Measurements from ENCODE around the gene BAIAP3.

Gene BAIAP3

GRCh38 chr16:1349351-1349750 lies 15.9 kb downstream of the BAIAP3 start:
- no peak for TF ChIP-seq ARNT (IDR thresholded peaks at IDR 0.05)
- no peak for TF ChIP-seq ELF4 (IDR thresholded peaks at IDR 0.05)
- TF ChIP-seq L3MBTL2 (conservative IDR thresholded peaks at IDR 0.05): no peak
- no peak for TF ChIP-seq SP1 (IDR thresholded peaks at IDR 0.05)
- no peak for TF ChIP-seq BHLHE40 (IDR thresholded peaks at IDR 0.05; ENCODE audit: borderline replicate concordance)
- TF ChIP-seq HDGF (IDR thresholded peaks at IDR 0.05; ENCODE audit: borderline replicate concordance): no peak
- TF ChIP-seq SUZ12 (IDR thresholded peaks at IDR 0.05): no peak
- no peak for TF ChIP-seq FOXA1 (IDR thresholded peaks at IDR 0.05)
- no peak for TF ChIP-seq FOXM1 (IDR thresholded peaks at IDR 0.05; ENCODE audit: borderline replicate concordance)
- no peak for TF ChIP-seq LEF1 (IDR thresholded peaks at IDR 0.05; ENCODE audit: borderline replicate concordance)
- no peak for TF ChIP-seq ZNF384 (IDR thresholded peaks at IDR 0.05)
- TF ChIP-seq TARDBP (IDR thresholded peaks at IDR 0.05): no peak
- no peak for TF ChIP-seq NFRKB (IDR thresholded peaks at IDR 0.05)
- TF ChIP-seq CTBP1 (IDR thresholded peaks at IDR 0.05; ENCODE audit: borderline replicate concordance): no peak
- TF ChIP-seq FOXK2 (IDR thresholded peaks at IDR 0.05): no peak
- TF ChIP-seq, protein P1, sequence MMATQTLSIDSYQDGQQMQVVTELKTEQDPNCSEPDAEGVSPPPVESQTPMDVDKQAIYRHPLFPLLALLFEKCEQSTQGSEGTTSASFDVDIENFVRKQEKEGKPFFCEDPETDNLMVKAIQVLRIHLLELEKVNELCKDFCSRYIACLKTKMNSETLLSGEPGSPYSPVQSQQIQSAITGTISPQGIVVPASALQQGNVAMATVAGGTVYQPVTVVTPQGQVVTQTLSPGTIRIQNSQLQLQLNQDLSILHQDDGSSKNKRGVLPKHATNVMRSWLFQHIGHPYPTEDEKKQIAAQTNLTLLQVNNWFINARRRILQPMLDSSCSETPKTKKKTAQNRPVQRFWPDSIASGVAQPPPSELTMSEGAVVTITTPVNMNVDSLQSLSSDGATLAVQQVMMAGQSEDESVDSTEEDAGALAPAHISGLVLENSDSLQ (IDR thresholded peaks at IDR 0.05): no peak
- ChIA-PET POLR2A (no interaction called here), CTCF (no interaction called here)
- no peak for DNase-seq (ENCODE audit: extremely low spot score)

- ChIA-PET CTCF (interaction anchor here (0.8 kb wide), 1 partner anchor 58 kb away, joined by 3 read pairs; no protein-coding TSS in a partner anchor), POLR2A (no interaction called here)
- TF ChIP-seq ARNT (IDR thresholded peaks at IDR 0.05) (no peak), BHLHE40 (IDR thresholded peaks at IDR 0.05; ENCODE audit: borderline replicate concordance) (no peak), HDGF (IDR thresholded peaks at IDR 0.05; ENCODE audit: borderline replicate concordance) (no peak), FOXM1 (IDR thresholded peaks at IDR 0.05; ENCODE audit: borderline replicate concordance) (no peak), LEF1 (IDR thresholded peaks at IDR 0.05; ENCODE audit: borderline replicate concordance) (no peak), L3MBTL2 (conservative IDR thresholded peaks at IDR 0.05) (no peak), FOXA1 (IDR thresholded peaks at IDR 0.05) (no peak), NFRKB (IDR thresholded peaks at IDR 0.05) (no peak)
- DNase-seq (ENCODE audit: extremely low spot score): no peak
Observed at GRCh38 chr16:1349951-1350350, 16.5 kb downstream of the BAIAP3 start.

GRCh38 chr16:1350691-1351090 lies 17.2 kb downstream of the BAIAP3 start:
- TF ChIP-seq NFRKB (IDR thresholded peaks at IDR 0.05) (no peak), CTBP1 (IDR thresholded peaks at IDR 0.05; ENCODE audit: borderline replicate concordance) (no peak)
- POLR2A ChIA-PET: no interaction called here
- CTCF ChIA-PET: no interaction called here
- no peak for DNase-seq (ENCODE audit: extremely low spot score)

- TF ChIP-seq ELF4 (IDR thresholded peaks at IDR 0.05) (no peak), CTBP1 (IDR thresholded peaks at IDR 0.05; ENCODE audit: borderline replicate concordance) (no peak), ARNT (IDR thresholded peaks at IDR 0.05) (no peak), ZNF384 (IDR thresholded peaks at IDR 0.05) (no peak), FOXK2 (IDR thresholded peaks at IDR 0.05) (no peak), L3MBTL2 (conservative IDR thresholded peaks at IDR 0.05) (no peak), TARDBP (IDR thresholded peaks at IDR 0.05) (no peak), NFRKB (IDR thresholded peaks at IDR 0.05) (no peak), BHLHE40 (IDR thresholded peaks at IDR 0.05; ENCODE audit: borderline replicate concordance) (no peak)
- TF ChIP-seq, protein P1 (IDR thresholded peaks at IDR 0.05): no peak
- ChIA-PET POLR2A (no interaction called here), CTCF (no interaction called here)
- no peak for DNase-seq (ENCODE audit: extremely low spot score)
Observed at GRCh38 chr16:1351215-1351581, 17.8 kb downstream of the BAIAP3 start.

- POLR2A ChIA-PET: no interaction called here
- TF ChIP-seq ARNT (IDR thresholded peaks at IDR 0.05) (peak; percentile 73; the same call in 1 of the 2 replicates), FOXM1 (IDR thresholded peaks at IDR 0.05; ENCODE audit: borderline replicate concordance) (peak; percentile 4; the same call in 1 of the 2 replicates), LEF1 (IDR thresholded peaks at IDR 0.05; ENCODE audit: borderline replicate concordance) (peak; percentile 78; the same call in 1 of the 2 replicates), ZNF384 (IDR thresholded peaks at IDR 0.05) (no peak), FOXK2 (IDR thresholded peaks at IDR 0.05) (no peak)
- CTCF ChIA-PET: no interaction called here
- peak; percentile 89 for DNase-seq (ENCODE audit: extremely low spot score)
Observed at GRCh38 chr16:1351582-1352362, 18.3 kb downstream of the BAIAP3 start, which contains the start of the genes GNPTG and TSR3. TSS of gene GNPTG (plus strand) at chr16:1351931. CDS start at chr16:1351966, 35 bp downstream. TSS of gene TSR3 (minus strand) at chr16:1351878. CDS start at chr16:1351804, 74 bp downstream.

DNA sequence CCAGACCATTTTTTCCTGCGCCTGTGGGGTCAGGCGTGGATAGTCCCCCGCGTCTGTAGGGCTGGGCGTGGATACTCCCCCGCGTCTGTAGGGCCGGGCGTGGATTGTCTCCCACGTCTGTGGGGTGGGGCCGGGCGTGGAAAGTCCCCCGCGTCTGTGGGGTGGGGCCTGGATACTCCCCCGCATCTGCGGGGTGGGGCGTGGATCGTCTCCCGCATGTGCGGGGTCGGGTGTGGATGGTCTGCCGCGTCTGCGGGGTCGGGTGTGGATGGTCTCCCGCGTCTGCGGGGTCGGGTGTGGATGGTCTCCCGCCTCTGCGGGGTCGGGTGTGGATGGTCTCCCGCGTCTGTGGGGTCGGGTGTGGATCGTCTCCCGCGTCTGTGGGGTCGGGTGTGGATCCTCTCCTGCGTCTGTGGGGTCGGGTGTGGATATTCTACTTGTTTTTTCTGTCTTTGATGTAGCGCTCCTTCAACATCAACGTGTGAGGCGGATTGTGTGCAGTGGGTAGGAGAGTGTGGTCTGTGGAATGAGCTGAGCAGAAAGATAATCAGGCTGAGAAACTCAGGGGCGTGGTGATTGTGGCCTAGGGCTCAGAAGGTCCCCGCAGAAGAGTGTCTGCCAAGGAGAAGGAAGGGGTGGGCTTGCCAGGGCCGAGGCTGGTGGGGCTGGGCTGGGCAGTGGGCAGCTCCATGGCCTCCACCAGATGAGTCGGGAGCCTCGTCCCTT lies 21.5 kb downstream of the BAIAP3 start:
- TF ChIP-seq HDGF (IDR thresholded peaks at IDR 0.05; ENCODE audit: borderline replicate concordance) (no peak), FOXA1 (IDR thresholded peaks at IDR 0.05) (no peak), BHLHE40 (IDR thresholded peaks at IDR 0.05; ENCODE audit: borderline replicate concordance) (no peak), ELF4 (IDR thresholded peaks at IDR 0.05) (no peak), ARNT (IDR thresholded peaks at IDR 0.05) (no peak), NFRKB (IDR thresholded peaks at IDR 0.05) (no peak), SP1 (IDR thresholded peaks at IDR 0.05) (no peak), L3MBTL2 (conservative IDR thresholded peaks at IDR 0.05) (no peak), LEF1 (IDR thresholded peaks at IDR 0.05; ENCODE audit: borderline replicate concordance) (no peak)
- TF ChIP-seq, protein P1 (IDR thresholded peaks at IDR 0.05): no peak
- POLR2A ChIA-PET: no interaction called here
- DNase-seq (ENCODE audit: extremely low spot score): no peak
- CTCF ChIA-PET: no interaction called here

All from HEK293T (cell line).